Stimulated activated CD4-positive, alpha-beta T cell treated with anti-CD3 and anti-CD28 coated beads, Interleukin-15, amount 100 ng/mL, for 1 hour (primary cell): Measurements from ENCODE around the gene RIPOR1.
"Not testable (repeated sequence)": the region's sequence is repeated elsewhere in the genome, so short reads cannot be mapped to it uniquely, and the experiment has no call there.

Experiments used
- DNase-seq, 2 donors: peaks; one replicate each; pipeline ENCODE4 v3.0.0-alpha.2; 2020; ENCODE audit warnings: low read depth in 1 of 2, low spot score in 1 of 2

RIPOR1 gene, protein sequence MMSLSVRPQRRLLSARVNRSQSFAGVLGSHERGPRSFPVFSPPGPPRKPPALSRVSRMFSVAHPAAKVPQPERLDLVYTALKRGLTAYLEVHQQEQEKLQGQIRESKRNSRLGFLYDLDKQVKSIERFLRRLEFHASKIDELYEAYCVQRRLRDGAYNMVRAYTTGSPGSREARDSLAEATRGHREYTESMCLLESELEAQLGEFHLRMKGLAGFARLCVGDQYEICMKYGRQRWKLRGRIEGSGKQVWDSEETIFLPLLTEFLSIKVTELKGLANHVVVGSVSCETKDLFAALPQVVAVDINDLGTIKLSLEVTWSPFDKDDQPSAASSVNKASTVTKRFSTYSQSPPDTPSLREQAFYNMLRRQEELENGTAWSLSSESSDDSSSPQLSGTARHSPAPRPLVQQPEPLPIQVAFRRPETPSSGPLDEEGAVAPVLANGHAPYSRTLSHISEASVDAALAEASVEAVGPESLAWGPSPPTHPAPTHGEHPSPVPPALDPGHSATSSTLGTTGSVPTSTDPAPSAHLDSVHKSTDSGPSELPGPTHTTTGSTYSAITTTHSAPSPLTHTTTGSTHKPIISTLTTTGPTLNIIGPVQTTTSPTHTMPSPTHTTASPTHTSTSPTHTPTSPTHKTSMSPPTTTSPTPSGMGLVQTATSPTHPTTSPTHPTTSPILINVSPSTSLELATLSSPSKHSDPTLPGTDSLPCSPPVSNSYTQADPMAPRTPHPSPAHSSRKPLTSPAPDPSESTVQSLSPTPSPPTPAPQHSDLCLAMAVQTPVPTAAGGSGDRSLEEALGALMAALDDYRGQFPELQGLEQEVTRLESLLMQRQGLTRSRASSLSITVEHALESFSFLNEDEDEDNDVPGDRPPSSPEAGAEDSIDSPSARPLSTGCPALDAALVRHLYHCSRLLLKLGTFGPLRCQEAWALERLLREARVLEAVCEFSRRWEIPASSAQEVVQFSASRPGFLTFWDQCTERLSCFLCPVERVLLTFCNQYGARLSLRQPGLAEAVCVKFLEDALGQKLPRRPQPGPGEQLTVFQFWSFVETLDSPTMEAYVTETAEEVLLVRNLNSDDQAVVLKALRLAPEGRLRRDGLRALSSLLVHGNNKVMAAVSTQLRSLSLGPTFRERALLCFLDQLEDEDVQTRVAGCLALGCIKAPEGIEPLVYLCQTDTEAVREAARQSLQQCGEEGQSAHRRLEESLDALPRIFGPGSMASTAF

GRCh38 chr16:67528222-67528869 lies at the start of gene RIPOR1:
TSS of gene RIPOR1 (plus strand) at chr16:67528829. CDS start at chr16:67538447, 9,618 bp downstream.
- no peak for DNase-seq

- peak; percentile 97 to 99 for DNase-seq
Observed at GRCh38 chr16:67480833-67481560, 47.6 kb upstream of the RIPOR1 start, which contains the start of gene ATP6V0D1. TSS of gene ATP6V0D1 (minus strand) at chr16:67481157. CDS start at chr16:67481086, 71 bp downstream.

- DNase-seq: peak in 1 of 2 donors; percentile 10
Observed at GRCh38 chr16:67481561-67482232, 46.9 kb upstream of the RIPOR1 start.

DNA sequence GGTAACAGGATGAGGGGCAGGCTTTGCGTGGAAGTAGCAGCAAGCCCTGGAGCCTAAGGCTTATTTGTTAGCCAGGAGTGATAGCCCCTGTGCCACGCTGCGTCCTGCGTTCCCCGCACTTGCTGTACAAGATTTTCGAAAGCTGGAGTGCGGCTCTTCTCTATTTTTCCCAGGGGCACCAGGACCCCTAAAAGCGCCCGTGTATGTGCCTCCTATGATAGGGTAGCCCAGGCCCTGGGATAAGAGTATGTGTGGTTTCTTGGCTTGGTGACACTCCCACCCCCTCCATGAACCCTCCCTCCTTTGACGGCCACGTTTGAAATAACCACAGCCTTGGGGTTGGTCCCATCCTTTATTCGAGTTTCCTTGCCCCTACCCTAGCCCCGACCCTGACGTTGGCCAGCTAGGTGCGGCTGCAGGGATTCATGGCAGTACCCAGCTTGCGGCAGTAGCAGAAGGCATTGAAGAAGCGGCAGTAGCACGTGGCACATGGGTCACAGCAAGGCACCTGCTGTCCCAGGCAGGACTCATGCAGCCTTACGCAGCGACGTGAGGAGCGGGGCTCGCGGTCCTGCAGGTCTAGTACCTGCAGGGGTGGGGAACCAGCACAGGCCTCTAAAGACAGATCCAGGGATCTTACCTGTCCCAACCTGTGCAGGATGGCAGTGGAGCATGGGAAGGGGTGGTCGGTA lies 46.2 kb upstream of the RIPOR1 start:
- DNase-seq: no peak

GRCh38 chr16:67483150-67483549 lies 45.5 kb upstream of the RIPOR1 start, which contains the start of gene AGRP:
TSS of gene AGRP (minus strand) at chr16:67483547. CDS start at chr16:67483398, 149 bp downstream.
- DNase-seq: no peak

- no peak for DNase-seq
Observed at GRCh38 chr16:67483731-67484525, 44.7 kb upstream of the RIPOR1 start.

DNA sequence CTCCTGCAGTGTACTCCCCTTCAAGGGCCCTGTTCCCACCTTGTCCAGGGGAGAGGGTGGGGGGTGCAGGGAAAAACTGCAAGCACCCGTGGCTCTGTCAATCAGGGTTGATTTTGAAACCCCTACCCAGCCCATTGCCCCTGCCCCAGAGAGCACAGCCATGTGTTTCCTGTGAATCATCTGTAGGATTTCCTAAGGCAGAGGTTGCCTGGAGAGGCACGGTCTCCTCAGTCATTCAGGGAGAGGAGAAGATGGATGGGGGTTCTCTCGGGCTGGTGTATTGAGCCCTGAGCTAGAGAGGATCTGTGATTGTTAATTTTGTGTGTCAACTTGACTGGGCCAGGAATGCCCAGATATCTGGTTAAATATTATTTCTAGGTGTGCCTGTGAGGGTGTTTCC lies 41.8 kb upstream of the RIPOR1 start:
- DNase-seq: no peak

DNA sequence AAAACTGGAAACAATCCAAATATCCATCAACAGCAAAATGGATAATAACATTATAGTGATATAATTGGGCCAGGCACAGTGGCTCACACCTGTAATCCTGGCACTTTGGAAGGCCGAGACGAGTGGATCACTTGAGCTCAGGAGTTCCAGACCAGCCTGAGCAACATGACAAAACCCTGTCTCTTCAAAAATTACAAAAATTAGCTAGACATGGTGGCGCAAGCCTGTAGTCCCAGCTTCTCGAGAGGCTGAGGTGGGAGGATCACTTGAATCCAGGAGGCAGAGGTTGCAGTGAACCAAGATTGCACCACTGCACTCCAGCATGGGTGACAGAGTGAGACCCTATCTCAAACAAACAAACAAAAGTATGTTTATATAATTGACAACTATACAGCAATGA lies 41.1 kb upstream of the RIPOR1 start:
- not testable (repeated sequence) for DNase-seq

- DNase-seq: no peak
Observed at GRCh38 chr16:67489401-67490083, 39.1 kb upstream of the RIPOR1 start.

DNA sequence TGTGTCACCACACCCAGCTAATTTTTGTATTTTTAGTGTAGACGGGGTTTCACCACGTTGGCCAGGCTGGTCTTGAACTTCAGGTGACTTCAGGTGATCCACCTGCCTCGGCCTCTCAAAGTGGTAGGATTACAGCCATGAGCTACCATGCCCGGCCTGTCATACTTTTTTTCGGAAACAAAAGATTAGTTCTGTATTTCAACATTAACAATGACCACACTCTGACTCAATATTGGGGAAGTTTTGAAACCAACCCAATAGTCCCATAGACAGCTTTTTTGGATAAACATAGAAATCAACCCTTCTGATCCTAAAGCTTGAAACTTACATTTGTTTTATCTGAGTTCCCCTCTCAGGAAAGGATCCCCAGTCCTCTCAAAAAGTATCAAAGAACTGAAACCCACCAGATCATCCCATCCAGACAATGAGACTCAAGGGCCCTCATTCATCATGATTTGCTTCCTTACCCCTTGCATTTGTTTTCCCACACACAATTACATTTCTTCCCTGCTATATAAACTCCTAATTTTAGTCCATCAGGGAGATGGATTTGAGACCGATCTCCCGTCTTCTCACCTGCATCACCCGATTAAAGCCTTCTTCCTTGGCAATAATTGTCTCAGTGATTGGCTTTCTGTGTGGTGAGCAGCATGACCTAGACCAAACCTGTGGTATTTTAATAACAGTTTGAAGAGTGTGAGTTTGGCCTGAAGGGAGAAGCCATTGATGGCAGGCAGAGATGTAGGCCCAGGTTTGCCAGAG lies 38.1 kb upstream of the RIPOR1 start:
- DNase-seq: no peak

DNA sequence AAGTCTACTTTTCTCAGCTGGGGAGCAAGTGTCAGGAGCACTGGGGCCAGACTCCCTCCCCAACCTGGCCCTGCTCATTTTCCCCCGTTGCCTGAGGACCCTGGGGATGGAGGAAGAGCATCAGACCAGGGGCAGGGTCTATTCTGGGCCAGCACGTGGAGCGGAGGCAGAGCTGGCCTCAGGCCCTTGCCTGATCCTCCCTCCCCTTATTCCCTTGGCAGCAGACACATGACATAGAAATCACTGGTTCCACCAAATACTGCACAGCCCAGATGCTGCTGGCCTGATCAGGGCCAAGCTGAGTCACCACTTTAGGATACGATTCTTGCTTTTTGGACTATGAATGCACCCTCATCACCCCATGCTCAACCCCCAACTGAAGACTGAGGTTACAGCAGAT lies 29.5 kb upstream of the RIPOR1 start:
- no peak for DNase-seq

DNA sequence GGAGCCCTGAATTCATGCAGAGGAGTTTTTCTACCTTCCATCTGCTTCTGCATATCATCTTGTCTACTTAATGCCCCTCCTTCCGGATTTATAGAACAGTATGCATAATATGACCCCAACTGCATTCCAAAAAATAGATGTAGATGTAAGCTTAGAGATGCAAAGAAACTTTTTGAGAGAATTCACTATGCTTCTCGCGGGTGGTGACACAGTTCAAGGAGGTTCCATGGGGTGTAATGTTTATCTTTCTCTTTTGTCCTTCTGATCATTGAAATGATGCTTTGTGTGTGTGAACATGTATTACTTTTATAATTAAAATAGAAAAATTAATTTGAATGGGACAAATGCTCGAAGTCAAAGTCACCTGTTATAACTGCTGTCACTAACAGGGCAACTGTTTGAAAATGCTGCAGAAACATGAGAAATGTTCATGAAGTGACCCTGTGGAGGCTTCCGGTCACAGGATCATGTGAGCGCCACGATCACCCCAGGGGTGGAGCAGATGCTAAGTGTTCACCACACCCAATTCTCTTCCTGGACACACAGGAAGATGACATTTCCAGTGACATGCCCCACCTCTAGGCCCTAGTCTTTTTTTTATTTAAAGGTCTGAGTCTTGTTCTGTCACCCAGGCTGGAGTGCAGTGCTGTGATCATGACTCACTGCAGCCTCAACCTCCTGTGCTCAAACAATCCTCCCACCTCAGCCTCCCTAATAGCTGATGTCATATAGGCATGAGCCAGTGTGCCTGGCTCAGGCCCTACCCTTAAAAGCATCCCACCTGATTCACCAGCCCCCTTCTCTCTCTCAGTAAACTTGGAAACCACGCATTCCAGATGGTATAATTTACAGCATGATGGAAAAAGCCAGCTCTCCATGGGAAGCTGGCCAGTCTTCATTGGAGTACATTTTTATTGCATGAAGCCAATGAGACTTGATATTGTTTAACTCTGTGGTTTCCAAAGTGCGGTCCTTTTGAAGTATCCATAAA lies 24.3 kb upstream of the RIPOR1 start:
- DNase-seq: no peak

GRCh38 chr16:67506468-67506867 lies 22.2 kb upstream of the RIPOR1 start:
- no peak for DNase-seq

DNA sequence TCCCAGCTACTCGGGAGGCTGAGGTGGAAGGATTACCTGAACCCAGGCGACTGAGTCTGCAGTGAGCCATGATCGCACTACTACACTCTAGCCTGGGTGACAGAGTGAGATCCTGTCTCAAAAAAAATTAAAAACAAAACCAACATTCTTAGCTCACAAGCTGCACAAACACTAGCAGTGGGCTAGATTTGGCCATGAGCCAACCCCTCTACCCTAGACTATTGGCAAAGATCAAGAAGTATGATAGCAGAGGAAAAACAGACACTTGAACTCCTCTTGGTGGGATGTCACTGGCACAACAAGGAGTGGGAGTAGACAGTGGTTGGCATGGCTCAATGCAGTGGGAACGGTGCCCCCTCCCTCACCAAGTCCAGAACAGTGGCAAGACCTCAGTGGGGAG lies 19.6 kb upstream of the RIPOR1 start:
- no peak for DNase-seq

DNA sequence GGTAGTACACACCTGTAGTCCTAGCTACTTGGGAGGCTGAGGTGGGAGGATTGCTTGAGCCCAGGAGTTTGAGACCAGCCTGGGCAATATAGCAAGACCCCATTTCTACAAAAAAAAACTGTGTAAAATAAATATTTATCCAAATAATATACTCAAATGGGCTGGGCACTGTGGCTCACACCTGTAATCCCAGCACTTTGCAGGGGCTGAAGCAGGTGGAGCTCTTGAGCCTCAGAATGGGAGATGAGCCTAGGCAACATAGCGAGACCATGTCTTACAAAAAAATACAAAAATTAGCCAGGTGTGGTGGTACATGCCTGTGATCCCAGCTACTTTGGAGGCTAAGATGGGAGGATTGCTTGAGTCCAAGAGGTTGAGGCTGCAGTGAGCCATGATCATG lies 14.7 kb upstream of the RIPOR1 start:
- not testable (repeated sequence) for DNase-seq
